GM12801 (cell line): Measurements from ENCODE around the gene NFILZ.

Experiments
- CTCF ChIP-seq: IDR thresholded peaks from one replicate; pipeline ENCODE4 v1.5.1; 2011; ENCODE audit warnings: control low read depth; ENCODE audit not compliant: insufficient read length; ENCODE audit errors: extremely low read depth

Gene NFILZ

GRCh38 chr19:8608941-8609278, 21.5 kb upstream of the NFILZ start:
- no peak for TF ChIP-seq CTCF

- TF ChIP-seq CTCF: no peak
Observed at GRCh38 chr19:8609279-8610040, 21.0 kb upstream of the NFILZ start.

- no peak for TF ChIP-seq CTCF
Observed at GRCh38 chr19:8610041-8610935, 20.1 kb upstream of the NFILZ start, which contains the start of gene ADAMTS10. Gene ADAMTS10, minus strand, starts transcription at chr19:8610715. Its CDS starts 5,005 bp downstream, at chr19:8605710.

- TF ChIP-seq CTCF: no peak
Observed at GRCh38 chr19:8610936-8611300, 19.5 kb upstream of the NFILZ start.

GRCh38 chr19:8611391-8611876, 19.0 kb upstream of the NFILZ start:
- TF ChIP-seq CTCF: no peak

GRCh38 chr19:8611877-8612806, 18.3 kb upstream of the NFILZ start:
- no peak for TF ChIP-seq CTCF
